Thoracic aorta (tissue), 2 donors: ENCODE results near the gene MEGF11. TPM values are rescaled to one million over a fixed set of nuclear protein-coding genes. Genes with fewer than 3 reads are reported as not detected.

ENCODE experiments used
- ATAC-seq: fragments of 150-250 bp; one replicate; pipeline ENCODE4 v1.8.0; 2017; ENCODE audit warnings: low read depth; ENCODE audit not compliant: insufficient number of reproducible peaks, low FRiP score
- DNase-seq: peaks from one replicate; pipeline ENCODE4 v3.0.0-alpha.2; 2020; ENCODE audit warnings: low spot score
- H3K27ac ChIP-seq, 2 donors: fragments of 200-600 bp; sonication (generic); 1 replicate in 1 of 2; 2 replicates in 1 of 2; pipeline ENCODE4 v1.5.1; 2016; ENCODE audit warnings: mild to moderate bottlenecking in 2 of 2, moderate library complexity in 2 of 2
- H3K27me3 ChIP-seq: fragments of 200-600 bp; sonication (generic); replicated peaks from 2 replicates; pipeline ENCODE4 v1.6.0; 2016; ENCODE audit warnings: mild to moderate bottlenecking; ENCODE audit not compliant: insufficient read depth
- H3K36me3 ChIP-seq: fragments of 200-600 bp; sonication (generic); one replicate; pipeline ENCODE4 v1.5.1; 2016
- H3K4me1 ChIP-seq, 2 donors: fragments of 200-600 bp; sonication (generic); 1 replicate in 1 of 2; 2 replicates in 1 of 2; pipeline versions ENCODE4 v1.5.1 to v1.6.0; 2016; ENCODE audit warnings: low read depth in 2 of 2, mild to moderate bottlenecking in 1 of 2; ENCODE audit not compliant: control insufficient read depth in 1 of 2
- H3K4me3 ChIP-seq: fragments of 200-600 bp; sonication (generic); 2 replicates; pipeline ENCODE4 v1.5.1; 2016; ENCODE audit warnings: mild to moderate bottlenecking
- H3K9me3 ChIP-seq: fragments of 200-600 bp; sonication (generic); 2 replicates; pipeline ENCODE4 v1.5.1; 2016
- CTCF ChIP-seq: fragments of 200-600 bp; sonication (generic); IDR thresholded peaks from one replicate; pipeline ENCODE4 v1.5.1; 2019; ENCODE audit warnings: antibody characterized with exemption
- total RNA-seq, 2 donors: library from RNA; depleted of rRNA; stranded (reverse); fragments of >200 nt; gene quantifications; one replicate each; pipeline versions ENCODE4 v1.1.0 to v1.2.3, GENCODE V29; 2016

MEGF11 gene
- total RNA-seq, 2 donors from 2014 or later: not detected

GRCh38 chr15:66041276-66041675, 212.3 kb downstream of the MEGF11 start:
- no peak for ATAC-seq
- Histone ChIP-seq H3K36me3 (no peaks in the 10 kb centered on the region), H3K4me1 (no peaks in the 10 kb centered on the region), H3K9me3 (no peaks in the 10 kb centered on the region), H3K27me3 (no peaks in the 10 kb centered on the region), H3K4me3 (no peak overlapping the region), H3K27ac (no peak overlapping the region)
- DNase-seq: no peak
- TF ChIP-seq CTCF: no peak

- DNase-seq (no peak), ATAC-seq (no peak)
- H3K9me3 ChIP-seq: no peaks in the 10 kb centered on the region
- TF ChIP-seq CTCF: no peak
- no peaks in the 10 kb centered on the region for H3K36me3 ChIP-seq
- H3K27me3 ChIP-seq: no peaks in the 10 kb centered on the region
- H3K27ac ChIP-seq: no peak overlapping the region
- H3K4me1 ChIP-seq: no peaks in the 10 kb centered on the region
- no peak overlapping the region for H3K4me3 ChIP-seq
Observed at GRCh38 chr15:66040211-66040892, 213.2 kb downstream of the MEGF11 start.

GRCh38 chr15:66039117-66039871, 214.3 kb downstream of the MEGF11 start:
- no peak for DNase-seq
- ATAC-seq: no peak
- TF ChIP-seq CTCF: no peak

GRCh38 chr15:66038387-66039116, 215.0 kb downstream of the MEGF11 start:
- no peak for ATAC-seq
- H3K36me3 ChIP-seq: no peaks in the 10 kb centered on the region
- H3K9me3 ChIP-seq: no peaks in the 10 kb centered on the region
- H3K4me1 ChIP-seq: no peaks in the 10 kb centered on the region
- no peaks in the 10 kb centered on the region for H3K27me3 ChIP-seq
- H3K27ac ChIP-seq: no peak overlapping the region
- H3K4me3 ChIP-seq: no peak overlapping the region
- TF ChIP-seq CTCF: no peak
- no peak for DNase-seq

More at GRCh38 chr15:66039117-66039871, 214.3 kb downstream of the MEGF11 start:
- no peaks in the 10 kb centered on the region for H3K36me3 ChIP-seq
- H3K27ac ChIP-seq: no peak overlapping the region
- no peaks in the 10 kb centered on the region for H3K27me3 ChIP-seq
- H3K4me1 ChIP-seq: no peaks in the 10 kb centered on the region
- no peak overlapping the region for H3K4me3 ChIP-seq
- H3K9me3 ChIP-seq: no peaks in the 10 kb centered on the region

GRCh38 chr15:66036859-66037258, 216.7 kb downstream of the MEGF11 start:
- no peaks in the 10 kb centered on the region for H3K27me3 ChIP-seq
- no peak overlapping the region for H3K27ac ChIP-seq
- DNase-seq (no peak), ATAC-seq (no peak)
- H3K9me3 ChIP-seq: no peaks in the 10 kb centered on the region
- no peak for TF ChIP-seq CTCF
- H3K36me3 ChIP-seq: no peaks in the 10 kb centered on the region
- no peak overlapping the region for H3K4me3 ChIP-seq
- H3K4me1 ChIP-seq: no peaks in the 10 kb centered on the region
